K562 (cell line): ENCODE data around the gene RNF113B. TPM values are rescaled to one million over a fixed set of nuclear protein-coding genes. Genes with fewer than 3 reads are reported as not detected.

ENCODE experiments used
- ATAC-seq: fragments of 200-7000 bp; cut with Tn5 transposase; 3 replicates; pipeline ENCODE4 v1.9.1; 2020; ENCODE audit warnings: moderate library complexity
- BruUV-seq: library from RNA; stranded (reverse); fragments of 400-500 nt; replicated peaks from 2 replicates; lab custom pipeline; 2021; lab: Mats Ljungman, UMichigan
- CTCF ChIA-PET: fragments of 300-600 bp; formaldehyde crosslinking; extraction: SDS; loops from one replicate; lab custom pipeline; 2021; ENCODE audit warnings: low intra/inter-chr PET ratio; lab: Yijun Ruan, JAX
- POLR2A ChIA-PET: fragments of 300-600, 350-650 bp; sonication (Branson Sonifier 250); formaldehyde crosslinking; extraction: SDS; loops from one replicate; lab custom pipeline; 2021; ENCODE audit warnings: antibody characterized with exemption, inconsistent platforms; lab: Yijun Ruan, JAX
- DNase-seq, 4 experiments: peaks; one replicate each; pipeline versions ENCODE4 v3.0.0 to v3.0.0-alpha.2; 2011 to 2018; ENCODE audit warnings: low spot score in 3 of 4, mixed read lengths in 3 of 4; ENCODE audit errors: extremely low read depth in 1 of 4
- FAIRE-seq: peaks from 2 replicates; lab custom pipeline; 2011; peaks lifted over from hg19 to GRCh38; lab: Jason Lieb, UNC
- H2AFZ ChIP-seq: 2 replicates; pipeline ENCODE4 v1.6.0; 2011; ENCODE audit warnings: low read depth, low read length, control low read depth, inconsistent platforms
- H3K27ac ChIP-seq: fragments of 200-600 bp; 3 replicates; pipeline ENCODE4 v1.8.0; 2011; ENCODE audit warnings: low read depth, mild to moderate bottlenecking, control low read depth, inconsistent platforms, low read length, moderate library complexity, mixed read lengths; ENCODE audit errors: extremely low read depth
- H3K27me3 ChIP-seq, 2 experiments: fragments of 300-600 bp in 1 of 2; 2 replicates in 1 of 2; 3 replicates in 1 of 2; pipeline versions ENCODE4 v1.6.0 to v1.8.0; 2011; ENCODE audit warnings: inconsistent platforms in 2 of 2, low read length in 2 of 2, mild to moderate bottlenecking in 1 of 2, mixed read lengths in 1 of 2, moderate library complexity in 1 of 2; ENCODE audit not compliant: control insufficient read depth in 2 of 2, insufficient read depth in 2 of 2
- H3K36me3 ChIP-seq: fragments of 300-600 bp; 3 replicates; pipeline ENCODE4 v1.8.0; 2011; ENCODE audit warnings: mild to moderate bottlenecking, low read length, inconsistent platforms; ENCODE audit not compliant: control insufficient read depth, insufficient read depth
- H3K4me1 ChIP-seq, 2 experiments: fragments of 200-600 bp in 1 of 2; replicated peaks in 1 of 2; 2 replicates in 1 of 2; 3 replicates in 1 of 2; pipeline versions ENCODE4 v1.5.1 to v1.8.0; 2011; ENCODE audit warnings: inconsistent platforms in 2 of 2, low read length in 2 of 2, mild to moderate bottlenecking in 1 of 2, mixed read lengths in 1 of 2, moderate library complexity in 1 of 2; ENCODE audit not compliant: control insufficient read depth in 2 of 2, insufficient read depth in 2 of 2
- H3K4me2 ChIP-seq: 2 replicates; pipeline ENCODE4 v1.6.1; 2011; ENCODE audit warnings: low read length, control low read depth, inconsistent platforms, mixed read lengths; ENCODE audit not compliant: insufficient read depth
- H3K4me3 ChIP-seq: fragments of 200-600 bp; sonication (generic), shearing (Covaris generic); 2 replicates; pipeline ENCODE4 v1.5.1; 2016; ENCODE audit warnings: control low read depth, inconsistent platforms
- H3K79me2 ChIP-seq: fragments of 200-600 bp; 3 replicates; pipeline ENCODE4 v1.8.0; 2011; ENCODE audit warnings: low read length, inconsistent platforms; ENCODE audit not compliant: control insufficient read depth, insufficient read depth
- H3K9ac ChIP-seq, 2 experiments: 2 replicates each; pipeline versions ENCODE4 v1.6.0 to v1.6.1; 2011; ENCODE audit warnings: low read depth in 2 of 2, low read length in 2 of 2, control low read depth in 1 of 2, inconsistent platforms in 1 of 2, mild to moderate bottlenecking in 1 of 2, mixed read lengths in 1 of 2; ENCODE audit not compliant: insufficient read depth in 1 of 2
- H3K9me1 ChIP-seq: one replicate; pipeline ENCODE4 v1.6.0; 2011; ENCODE audit warnings: inconsistent platforms, mild to moderate bottlenecking, low read length, moderate library complexity; ENCODE audit not compliant: control insufficient read depth, insufficient read depth
- H3K9me3 ChIP-seq: replicated peaks from 2 replicates; pipeline ENCODE4 v1.5.1; 2011; ENCODE audit warnings: low read depth, low read length, inconsistent platforms; ENCODE audit not compliant: control insufficient read depth, insufficient read depth
- H4K20me1 ChIP-seq: replicated peaks from 2 replicates; pipeline ENCODE4 v1.6.1; 2011; ENCODE audit warnings: low read length, inconsistent platforms, mixed read lengths; ENCODE audit not compliant: control insufficient read depth, insufficient read depth
- ATF7 ChIP-seq: fragments of 450-650 bp; IDR thresholded peaks from 2 replicates; pipeline ENCODE4 v1.7.1; 2014; ENCODE audit warnings: mild to moderate bottlenecking, moderate library complexity
- CREB3L1 ChIP-seq: fragments of 450-650 bp; IDR thresholded peaks from 2 replicates; pipeline ENCODE4 v1.6.1; 2014; ENCODE audit warnings: low read depth, mild to moderate bottlenecking, moderate library complexity, borderline replicate concordance
- HMG20B ChIP-seq: fragments of 250-450 bp; sonication (Bioruptor Pico); IDR thresholded peaks from 2 replicates; pipeline ENCODE4 v1.5.0; 2021; ENCODE audit warnings: mild to moderate bottlenecking
- HSF4 ChIP-seq: fragments of 250-450 bp; sonication (Bioruptor Pico); IDR thresholded peaks from 2 replicates; pipeline ENCODE4 v2.1.2; 2022; ENCODE audit warnings: mild to moderate bottlenecking, moderate library complexity, borderline replicate concordance
- ILK ChIP-seq: fragments of 450-650 bp; IDR thresholded peaks from 2 replicates; pipeline ENCODE4 v1.6.1; 2016; ENCODE audit warnings: missing genetic modification characterization, low read depth, mild to moderate bottlenecking, missing compliant biosample characterization, moderate library complexity, borderline replicate concordance
- MCM7 ChIP-seq, 2 experiments: fragments of 450-650 bp; IDR thresholded peaks; 2 replicates each; pipeline ENCODE4 v1.6.1; 2016 to 2018
- NFE2 ChIP-seq: IDR thresholded peaks from 2 replicates; pipeline ENCODE4 v1.6.1; 2014; ENCODE audit warnings: antibody characterized with exemption, low read depth
- NR2C2 ChIP-seq, 2 experiments: fragments of 200-800 bp in 1 of 2; sonication (Bioruptor generic) in 1 of 2; sonication (generic) in 1 of 2; formaldehyde crosslinking in 1 of 2; IDR thresholded peaks; 2 replicates each; pipeline versions ENCODE4 v1.6.1 to v1.8.0; 2016 to 2022; ENCODE audit warnings: mild to moderate bottlenecking in 1 of 2, missing compliant biosample characterization in 1 of 2, missing genetic modification characterization in 1 of 2, missing genetic modification reagents in 1 of 2
- POLR2H ChIP-seq: IDR thresholded peaks from 2 replicates; pipeline ENCODE4 v1.6.1; 2016; ENCODE audit warnings: missing genetic modification characterization, low read depth, mild to moderate bottlenecking, control low read depth, missing compliant biosample characterization, moderate library complexity
- SIRT6 ChIP-seq: IDR thresholded peaks from one replicate; pipeline ENCODE4 v1.6.1; 2012; ENCODE audit warnings: low read depth, mild to moderate bottlenecking, control low read depth, inconsistent platforms, low read length, moderate library complexity
- SMARCA4 ChIP-seq: fragments of 450-650 bp; IDR thresholded peaks from 2 replicates; pipeline ENCODE4 v1.6.1; 2016
- U2AF2 ChIP-seq: fragments of 200-400 bp; formaldehyde crosslinking; optimal IDR thresholded peaks from 2 replicates; pipeline ENCODE3; 2017; ENCODE audit warnings: low read depth, mild to moderate bottlenecking, low read length
- ZNF124 ChIP-seq: sonication (generic); formaldehyde crosslinking; IDR thresholded peaks from 2 replicates; pipeline ENCODE4 v1.8.1; 2022; ENCODE audit warnings: missing genetic modification reagents
- ZNF445 ChIP-seq: fragments of 250-450 bp; sonication (Bioruptor Pico); IDR thresholded peaks from 2 replicates; pipeline ENCODE4 v1.4.0; 2020; ENCODE audit warnings: low read depth, mild to moderate bottlenecking, moderate library complexity
- ZNF699 ChIP-seq: fragments of 250-450 bp; sonication (Bioruptor Pico); IDR thresholded peaks from 2 replicates; pipeline ENCODE4 v1.8.0; 2021; ENCODE audit warnings: mild to moderate bottlenecking, moderate library complexity; ENCODE audit not compliant: insufficient replicate concordance
- WGBS: fragments of 100-300 bp; shearing (Covaris generic); methylation state at CpG from one replicate; pipeline ENCODE4 v1.1.6; 2016; ENCODE audit warnings: low coverage, mixed read lengths; ENCODE audit not compliant: insufficient coverage; ENCODE audit errors: missing lambda C conversion rate; 5-methylcytosine and 5-hydroxymethylcytosine counted together
- in situ Hi-C: fragments of 300-500 bp; cut with MboI; formaldehyde crosslinking; loops from 4 replicates; pipeline ENCODE4 v1.15.0; 2018; ENCODE audit warnings: inconsistent platforms, mixed read lengths
- intact Hi-C: fragments of 100-400 bp; cut with micrococcal nuclease; formaldehyde crosslinking; loops from 2 replicates; pipeline ENCODE4 v1.14.2; 2022
- polyA plus RNA-seq, 8 experiments: library from polyadenylated mRNA; depleted of rRNA in 4 of 8; stranded (reverse) in 5 of 8; unstranded in 3 of 8; fragments of >200 nt; fragmentation: Nextera tagmentation in 2 of 8; fragmentation: Illumina TruSeq in 1 of 8; extraction: Ambion mirVana in 2 of 8; extraction: Trizol in 1 of 8; gene quantifications; 2 replicates each; pipeline versions ENCODE4 v1.2.1 to v1.2.3, GENCODE V29; 2011 to 2014; ENCODE audit warnings: inconsistent platforms in 1 of 8, missing spikeins in 1 of 8
- total RNA-seq, 7 experiments: library from RNA; depleted of rRNA in 6 of 7; stranded (reverse); fragments of >200 nt in 6 of 7; fragmentation: Illumina TruSeq in 2 of 7; extraction: Trizol in 2 of 7; gene quantifications; 2 replicates each; pipeline versions ENCODE4 v1.2.1 to v1.2.3, GENCODE V29; 2011 to 2021; ENCODE audit warnings: low replicate concordance in 1 of 7
- TF ChIP-seq, protein P1 (sequence below): fragments of 250-450 bp; sonication (Bioruptor Pico); IDR thresholded peaks from 2 replicates; pipeline ENCODE4 v1.4.0; 2020; ENCODE audit warnings: mild to moderate bottlenecking, moderate library complexity, borderline replicate concordance
- TF ChIP-seq, protein P2 (sequence below): fragments of 450-650 bp; conservative IDR thresholded peaks from 2 replicates; pipeline ENCODE4 v1.6.1; 2016; ENCODE audit warnings: missing genetic modification characterization, low read depth, mild to moderate bottlenecking, control low read depth, missing compliant biosample characterization

The RNF113B gene
- total and polyA plus RNA-seq, 9 of the 15 experiments (the other 6 are each of a cell fraction or from before 2014, with no cell fraction given) = 0.09 TPM; not detected in 8

GRCh38 chr13:98173431-98174152 lies 3.5 kb downstream of the RNF113B start:
- ChIA-PET CTCF (no interaction called here), POLR2A (no interaction called here)
- Histone ChIP-seq H3K4me2 (no peak overlapping the region), H2AFZ (no peak overlapping the region), H3K4me3 (no peak overlapping the region), H3K9ac (no peak overlapping the region), H3K27me3 (peaks cover 11 to 32% of the 10 kb centered on the region in 2 experiments), H3K36me3 (no peaks in the 10 kb centered on the region), H4K20me1 (no peaks in the 10 kb centered on the region), H3K4me1 (peaks cover 0 to 8% of the 10 kb centered on the region in 2 experiments; a peak in 2 of 5 replicates), H3K9me3 (no peaks in the 10 kb centered on the region), H3K9me1 (no peaks in the 10 kb centered on the region), H3K79me2 (no peaks in the 10 kb centered on the region), H3K27ac (no peak overlapping the region)
- 0% methylated on average over 9 of the region's 9 CpGs for WGBS
- no TSS peak for BruUV-seq
- no peak for ATAC-seq
- no peak for DNase-seq
- no peak for FAIRE-seq
- in situ Hi-C loops (no loop called here), intact Hi-C loops (no loop called here)
- no peak for TF ChIP-seq CREB3L1
- TF ChIP-seq NFE2 = no peak
- TF ChIP-seq ATF7 = no peak
- TF ChIP-seq ZNF699 (CRISPR knock-in tag) = no peak
- no peak for TF ChIP-seq HSF4 (CRISPR knock-in tag)
- no peak for TF ChIP-seq MCM7 (IDR thresholded peaks at IDR 0.05)
- no peak for TF ChIP-seq POLR2H
- no peak for TF ChIP-seq U2AF2
- no peak for TF ChIP-seq NR2C2 (CRISPR knock-in tag; IDR thresholded peaks at IDR 0.05)
- no peak for TF ChIP-seq NR2C2 (tag; IDR thresholded peaks at IDR 0.05)
- no peak for TF ChIP-seq ZNF445 (CRISPR knock-in tag)
- TF ChIP-seq, protein P1, sequence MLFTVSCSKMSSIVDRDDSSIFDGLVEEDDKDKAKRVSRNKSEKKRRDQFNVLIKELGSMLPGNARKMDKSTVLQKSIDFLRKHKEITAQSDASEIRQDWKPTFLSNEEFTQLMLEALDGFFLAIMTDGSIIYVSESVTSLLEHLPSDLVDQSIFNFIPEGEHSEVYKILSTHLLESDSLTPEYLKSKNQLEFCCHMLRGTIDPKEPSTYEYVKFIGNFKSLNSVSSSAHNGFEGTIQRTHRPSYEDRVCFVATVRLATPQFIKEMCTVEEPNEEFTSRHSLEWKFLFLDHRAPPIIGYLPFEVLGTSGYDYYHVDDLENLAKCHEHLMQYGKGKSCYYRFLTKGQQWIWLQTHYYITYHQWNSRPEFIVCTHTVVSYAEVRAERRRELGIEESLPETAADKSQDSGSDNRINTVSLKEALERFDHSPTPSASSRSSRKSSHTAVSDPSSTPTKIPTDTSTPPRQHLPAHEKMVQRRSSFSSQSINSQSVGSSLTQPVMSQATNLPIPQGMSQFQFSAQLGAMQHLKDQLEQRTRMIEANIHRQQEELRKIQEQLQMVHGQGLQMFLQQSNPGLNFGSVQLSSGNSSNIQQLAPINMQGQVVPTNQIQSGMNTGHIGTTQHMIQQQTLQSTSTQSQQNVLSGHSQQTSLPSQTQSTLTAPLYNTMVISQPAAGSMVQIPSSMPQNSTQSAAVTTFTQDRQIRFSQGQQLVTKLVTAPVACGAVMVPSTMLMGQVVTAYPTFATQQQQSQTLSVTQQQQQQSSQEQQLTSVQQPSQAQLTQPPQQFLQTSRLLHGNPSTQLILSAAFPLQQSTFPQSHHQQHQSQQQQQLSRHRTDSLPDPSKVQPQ (CRISPR knock-in tag) = no peak
- no peak for TF ChIP-seq ILK (tag)
- TF ChIP-seq, protein P2, sequence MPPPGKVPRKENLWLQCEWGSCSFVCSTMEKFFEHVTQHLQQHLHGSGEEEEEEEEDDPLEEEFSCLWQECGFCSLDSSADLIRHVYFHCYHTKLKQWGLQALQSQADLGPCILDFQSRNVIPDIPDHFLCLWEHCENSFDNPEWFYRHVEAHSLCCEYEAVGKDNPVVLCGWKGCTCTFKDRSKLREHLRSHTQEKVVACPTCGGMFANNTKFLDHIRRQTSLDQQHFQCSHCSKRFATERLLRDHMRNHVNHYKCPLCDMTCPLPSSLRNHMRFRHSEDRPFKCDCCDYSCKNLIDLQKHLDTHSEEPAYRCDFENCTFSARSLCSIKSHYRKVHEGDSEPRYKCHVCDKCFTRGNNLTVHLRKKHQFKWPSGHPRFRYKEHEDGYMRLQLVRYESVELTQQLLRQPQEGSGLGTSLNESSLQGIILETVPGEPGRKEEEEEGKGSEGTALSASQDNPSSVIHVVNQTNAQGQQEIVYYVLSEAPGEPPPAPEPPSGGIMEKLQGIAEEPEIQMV (tag) = no peak
- no peak for TF ChIP-seq HMG20B (CRISPR knock-in tag)
- no peak for TF ChIP-seq SIRT6
- no peak for TF ChIP-seq SMARCA4
- TF ChIP-seq ZNF124 = no peak
